ENCODE measurements around the gene SNRNP25.

DNA sequence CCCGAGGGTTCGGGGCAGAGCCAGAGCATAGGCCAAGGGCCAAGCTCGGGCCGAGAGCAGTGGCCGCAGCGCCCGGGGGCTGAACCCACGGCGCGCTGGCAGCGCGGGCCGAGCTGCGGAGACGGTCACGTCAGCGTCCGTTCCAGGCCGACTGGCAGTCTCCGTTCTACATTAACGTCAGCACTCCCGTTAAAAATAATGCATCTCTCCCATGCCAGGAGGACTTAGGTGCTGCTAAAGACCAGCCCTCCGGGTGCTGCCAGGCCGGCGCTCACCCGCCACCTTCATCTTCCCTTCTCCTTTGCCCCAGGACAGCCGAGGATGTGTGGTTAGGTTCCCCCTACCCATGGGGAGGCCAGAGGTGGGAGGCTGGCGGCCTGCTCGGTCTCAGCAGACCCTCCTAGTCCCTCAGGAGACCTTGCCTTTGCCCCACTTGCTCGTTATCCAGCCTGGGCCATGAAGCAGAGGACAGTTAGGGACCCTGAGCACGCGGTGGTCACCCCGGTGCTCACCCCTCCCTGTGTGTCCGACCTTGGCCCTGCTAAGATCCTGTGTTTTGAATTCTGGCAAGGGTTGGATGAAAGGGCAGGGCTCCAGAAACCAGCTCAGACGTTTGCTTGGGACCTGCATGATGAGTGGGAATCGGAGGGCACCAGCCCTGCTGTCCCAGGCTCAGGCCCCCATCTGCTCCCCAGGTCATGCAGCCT lies 25.0 kb downstream of the SNRNP25 start:
- TF ChIP-seq, protein P1, sequence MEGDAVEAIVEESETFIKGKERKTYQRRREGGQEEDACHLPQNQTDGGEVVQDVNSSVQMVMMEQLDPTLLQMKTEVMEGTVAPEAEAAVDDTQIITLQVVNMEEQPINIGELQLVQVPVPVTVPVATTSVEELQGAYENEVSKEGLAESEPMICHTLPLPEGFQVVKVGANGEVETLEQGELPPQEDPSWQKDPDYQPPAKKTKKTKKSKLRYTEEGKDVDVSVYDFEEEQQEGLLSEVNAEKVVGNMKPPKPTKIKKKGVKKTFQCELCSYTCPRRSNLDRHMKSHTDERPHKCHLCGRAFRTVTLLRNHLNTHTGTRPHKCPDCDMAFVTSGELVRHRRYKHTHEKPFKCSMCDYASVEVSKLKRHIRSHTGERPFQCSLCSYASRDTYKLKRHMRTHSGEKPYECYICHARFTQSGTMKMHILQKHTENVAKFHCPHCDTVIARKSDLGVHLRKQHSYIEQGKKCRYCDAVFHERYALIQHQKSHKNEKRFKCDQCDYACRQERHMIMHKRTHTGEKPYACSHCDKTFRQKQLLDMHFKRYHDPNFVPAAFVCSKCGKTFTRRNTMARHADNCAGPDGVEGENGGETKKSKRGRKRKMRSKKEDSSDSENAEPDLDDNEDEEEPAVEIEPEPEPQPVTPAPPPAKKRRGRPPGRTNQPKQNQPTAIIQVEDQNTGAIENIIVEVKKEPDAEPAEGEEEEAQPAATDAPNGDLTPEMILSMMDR (IDR thresholded peaks at IDR 0.05) = no peak
- no peak for TF ChIP-seq POLR2A (IDR thresholded peaks at IDR 0.05)
- TF ChIP-seq EP300 (IDR thresholded peaks at IDR 0.05) = no peak
